Pons (tissue), 1 donor: ENCODE results near the gene CHMP6.

Source experiments
- DNase-seq: peaks from one replicate; pipeline ENCODE4 v3.0.0-alpha.2; 2016; ENCODE audit warnings: low spot score

The CHMP6 gene

GRCh38 chr17:81030741-81031565, 39.3 kb downstream of the CHMP6 start:
- DNase-seq, result no peak

- DNase-seq, result no peak
Observed at GRCh38 chr17:81031566-81032550, 40.2 kb downstream of the CHMP6 start.

GRCh38 chr17:81032641-81033480, 41.2 kb downstream of the CHMP6 start:
- DNase-seq, result no peak

- DNase-seq, result no peak
Observed at GRCh38 chr17:81033535-81034167, 42.0 kb downstream of the CHMP6 start.

GRCh38 chr17:81034168-81034777, 42.6 kb downstream of the CHMP6 start:
- no peak for DNase-seq

- DNase-seq, result peak; percentile 89
Observed at GRCh38 chr17:81034779-81035520, 43.3 kb downstream of the CHMP6 start, which contains the start of gene BAIAP2. Gene BAIAP2 (plus strand): TSS chr17:81035151. CDS start chr17:81035255, 104 bp downstream.

GRCh38 chr17:81035521-81036196, 44.0 kb downstream of the CHMP6 start:
- no peak for DNase-seq

- DNase-seq, result no peak
Observed at GRCh38 chr17:81036197-81036941, 44.7 kb downstream of the CHMP6 start.

GRCh38 chr17:81037026-81037797, 45.6 kb downstream of the CHMP6 start:
- no peak for DNase-seq

GRCh38 chr17:81037798-81038733, 46.4 kb downstream of the CHMP6 start:
- no peak for DNase-seq

- no peak for DNase-seq
Observed at GRCh38 chr17:81039096-81039495, 47.5 kb downstream of the CHMP6 start.

- no peak for DNase-seq
Observed at GRCh38 chr17:81039854-81040758, 48.5 kb downstream of the CHMP6 start.

- DNase-seq, result no peak
Observed at GRCh38 chr17:81040791-81041337, 49.2 kb downstream of the CHMP6 start.

GRCh38 chr17:81042606-81043005, 51.0 kb downstream of the CHMP6 start:
- DNase-seq, result no peak

- no peak for DNase-seq
Observed at GRCh38 chr17:81043319-81043724, 51.7 kb downstream of the CHMP6 start.
